Measurements from ENCODE around the gene HOXB8. TPM values are rescaled to one million over a fixed set of nuclear protein-coding genes. Genes with fewer than 3 reads are reported as not detected.
A peak's percentile ranks its signal among the peaks of the same experiment; 100 is the strongest.

The HOXB8 gene
- polyA plus RNA-seq, 1 donor from 2014 or later: not detected

DNA sequence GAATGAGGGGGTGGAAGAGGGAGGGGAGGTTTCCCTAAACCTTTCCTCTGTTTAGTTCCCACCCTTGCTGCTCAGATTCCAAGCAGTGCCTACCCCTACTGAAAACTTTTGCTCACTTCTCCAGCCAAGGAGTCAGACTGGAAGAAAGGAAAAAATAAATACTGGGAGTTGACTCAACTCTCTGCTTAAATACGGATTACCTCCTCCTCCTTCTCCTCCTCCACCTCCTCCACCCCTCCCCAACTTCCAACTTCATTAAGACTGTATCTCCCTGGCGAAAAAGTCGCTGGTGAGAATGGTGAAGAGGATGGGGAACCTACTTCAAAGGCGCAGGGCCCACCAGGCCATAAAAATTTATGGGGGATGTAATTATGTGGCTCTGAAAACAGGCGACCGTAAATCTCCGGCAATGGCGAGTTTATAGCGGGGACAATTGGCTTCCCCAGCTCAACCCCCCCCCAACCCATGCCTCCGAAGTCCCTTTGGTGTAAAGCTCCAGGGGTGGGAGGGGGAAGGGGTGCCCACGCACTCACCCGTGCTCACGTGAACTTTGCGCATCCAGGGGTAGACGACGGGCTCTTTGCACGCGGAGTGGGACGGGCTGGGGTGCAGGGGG is 37.7 kb downstream of the HOXB8 start:
- Histone ChIP-seq H3K4me2 (ENCODE audit: low read length) (no peak overlapping the region), H3K27ac (ENCODE audit: low read length) (no peak overlapping the region)

DNA sequence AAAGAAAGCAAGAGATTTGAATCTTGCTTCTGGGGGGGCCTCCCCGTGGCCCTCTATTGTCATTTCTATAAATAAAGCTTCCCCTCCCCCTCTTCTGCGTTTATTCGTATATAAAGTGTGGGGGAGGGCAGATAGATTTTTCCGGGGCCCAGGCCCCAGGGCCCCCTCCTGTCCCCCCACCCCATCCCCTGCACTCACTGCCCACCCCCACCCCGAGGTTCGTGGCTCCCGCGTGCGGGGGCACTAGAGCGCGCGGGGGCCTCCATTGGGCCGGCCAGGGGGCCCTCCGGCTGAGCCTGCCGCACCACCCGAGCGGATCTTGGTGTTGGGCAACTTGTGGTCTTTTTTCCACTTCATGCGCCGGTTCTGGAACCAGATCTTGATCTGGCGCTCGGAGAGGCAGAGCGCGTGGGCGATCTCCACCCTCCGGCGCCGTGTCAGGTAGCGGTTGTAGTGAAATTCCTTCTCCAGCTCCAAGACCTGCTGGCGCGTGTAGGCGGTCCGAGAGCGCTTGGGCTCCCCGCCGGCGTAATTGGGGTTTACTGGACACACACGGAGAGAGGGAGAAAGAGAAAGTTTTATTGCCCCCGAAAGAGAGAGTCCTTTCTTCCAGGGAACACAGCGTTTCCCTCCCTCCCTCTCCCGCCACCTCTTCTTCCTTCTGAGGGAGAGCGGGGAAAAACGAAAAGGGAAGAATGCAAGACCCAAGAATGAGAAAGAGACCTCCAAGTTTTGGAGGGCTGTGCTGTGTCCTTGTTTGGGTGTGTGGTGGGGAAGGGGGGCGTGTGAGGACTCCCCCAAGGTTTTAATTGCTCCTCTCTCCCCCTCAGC is 38.4 kb downstream of the HOXB8 start:
- no peaks in the 10 kb centered on the region for H3F3A ChIP-seq (ENCODE audit: insufficient read depth, low read length, poor library complexity, severe bottlenecking)
- H3K4me3 ChIP-seq (ENCODE audit: low read length): no peak overlapping the region
- no peaks in the 10 kb centered on the region for H3K9me2 ChIP-seq (ENCODE audit: insufficient read depth, low read length)
- no peak overlapping the region for H3K27ac ChIP-seq (ENCODE audit: low read length)
- no peaks in the 10 kb centered on the region for H3K36me3 ChIP-seq (ENCODE audit: insufficient read depth, low read length)
- H3K27me3 ChIP-seq (ENCODE audit: insufficient read depth, low read depth, low read length): peaks cover 98% of the 10 kb centered on the region
- H3K9me3 ChIP-seq (ENCODE audit: low read length): no peaks in the 10 kb centered on the region
- no peak overlapping the region for H2AFZ ChIP-seq (ENCODE audit: low read depth, low read length)
- no peak for TF ChIP-seq MXI1 (conservative IDR thresholded peaks at IDR 0.05; ENCODE audit: poor library complexity, severe bottlenecking)
- TF ChIP-seq POLR2AphosphoS5 (IDR thresholded peaks at IDR 0.05): peak; percentile 14
- no peak for TF ChIP-seq EP300 (conservative IDR thresholded peaks at IDR 0.05; ENCODE audit: poor library complexity, severe bottlenecking)
- peak; percentile 48 for TF ChIP-seq EZH2 (IDR thresholded peaks at IDR 0.05; ENCODE audit: borderline replicate concordance, insufficient read depth, low read length, poor library complexity, severe bottlenecking)
- no peak overlapping the region for H3K4me2 ChIP-seq (ENCODE audit: low read length)
- no peaks in the 10 kb centered on the region for H3K79me2 ChIP-seq (replicated peaks; ENCODE audit: insufficient read depth, low read length)
- no peaks in the 10 kb centered on the region for H4K20me1 ChIP-seq (ENCODE audit: insufficient read depth)
- no peak overlapping the region for H3K9ac ChIP-seq (ENCODE audit: low read length)

More for the DNA sequence above, 37.7 kb downstream of the HOXB8 start:
- H3K9me2 ChIP-seq (ENCODE audit: insufficient read depth, low read length): no peaks in the 10 kb centered on the region
- TF ChIP-seq, protein P1, sequence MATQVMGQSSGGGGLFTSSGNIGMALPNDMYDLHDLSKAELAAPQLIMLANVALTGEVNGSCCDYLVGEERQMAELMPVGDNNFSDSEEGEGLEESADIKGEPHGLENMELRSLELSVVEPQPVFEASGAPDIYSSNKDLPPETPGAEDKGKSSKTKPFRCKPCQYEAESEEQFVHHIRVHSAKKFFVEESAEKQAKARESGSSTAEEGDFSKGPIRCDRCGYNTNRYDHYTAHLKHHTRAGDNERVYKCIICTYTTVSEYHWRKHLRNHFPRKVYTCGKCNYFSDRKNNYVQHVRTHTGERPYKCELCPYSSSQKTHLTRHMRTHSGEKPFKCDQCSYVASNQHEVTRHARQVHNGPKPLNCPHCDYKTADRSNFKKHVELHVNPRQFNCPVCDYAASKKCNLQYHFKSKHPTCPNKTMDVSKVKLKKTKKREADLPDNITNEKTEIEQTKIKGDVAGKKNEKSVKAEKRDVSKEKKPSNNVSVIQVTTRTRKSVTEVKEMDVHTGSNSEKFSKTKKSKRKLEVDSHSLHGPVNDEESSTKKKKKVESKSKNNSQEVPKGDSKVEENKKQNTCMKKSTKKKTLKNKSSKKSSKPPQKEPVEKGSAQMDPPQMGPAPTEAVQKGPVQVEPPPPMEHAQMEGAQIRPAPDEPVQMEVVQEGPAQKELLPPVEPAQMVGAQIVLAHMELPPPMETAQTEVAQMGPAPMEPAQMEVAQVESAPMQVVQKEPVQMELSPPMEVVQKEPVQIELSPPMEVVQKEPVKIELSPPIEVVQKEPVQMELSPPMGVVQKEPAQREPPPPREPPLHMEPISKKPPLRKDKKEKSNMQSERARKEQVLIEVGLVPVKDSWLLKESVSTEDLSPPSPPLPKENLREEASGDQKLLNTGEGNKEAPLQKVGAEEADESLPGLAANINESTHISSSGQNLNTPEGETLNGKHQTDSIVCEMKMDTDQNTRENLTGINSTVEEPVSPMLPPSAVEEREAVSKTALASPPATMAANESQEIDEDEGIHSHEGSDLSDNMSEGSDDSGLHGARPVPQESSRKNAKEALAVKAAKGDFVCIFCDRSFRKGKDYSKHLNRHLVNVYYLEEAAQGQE (IDR thresholded peaks at IDR 0.05; ENCODE audit: borderline replicate concordance): no peak
- TF ChIP-seq POLR2AphosphoS5 (IDR thresholded peaks at IDR 0.05): no peak
- peaks cover 98% of the 10 kb centered on the region for H3K27me3 ChIP-seq (ENCODE audit: insufficient read depth, low read depth, low read length)
- no peak overlapping the region for H3K9ac ChIP-seq (ENCODE audit: low read length)
- H3K79me2 ChIP-seq (replicated peaks; ENCODE audit: insufficient read depth, low read length): no peaks in the 10 kb centered on the region
- no peaks in the 10 kb centered on the region for H3K9me3 ChIP-seq (ENCODE audit: low read length)
- H3K36me3 ChIP-seq (ENCODE audit: insufficient read depth, low read length): no peaks in the 10 kb centered on the region
- no peak overlapping the region for H2AFZ ChIP-seq (ENCODE audit: low read depth, low read length)
- H4K20me1 ChIP-seq (ENCODE audit: insufficient read depth): no peaks in the 10 kb centered on the region
- H3F3A ChIP-seq (ENCODE audit: insufficient read depth, low read length, poor library complexity, severe bottlenecking): no peaks in the 10 kb centered on the region
- H3K4me3 ChIP-seq (ENCODE audit: low read length): no peak overlapping the region

DNA sequence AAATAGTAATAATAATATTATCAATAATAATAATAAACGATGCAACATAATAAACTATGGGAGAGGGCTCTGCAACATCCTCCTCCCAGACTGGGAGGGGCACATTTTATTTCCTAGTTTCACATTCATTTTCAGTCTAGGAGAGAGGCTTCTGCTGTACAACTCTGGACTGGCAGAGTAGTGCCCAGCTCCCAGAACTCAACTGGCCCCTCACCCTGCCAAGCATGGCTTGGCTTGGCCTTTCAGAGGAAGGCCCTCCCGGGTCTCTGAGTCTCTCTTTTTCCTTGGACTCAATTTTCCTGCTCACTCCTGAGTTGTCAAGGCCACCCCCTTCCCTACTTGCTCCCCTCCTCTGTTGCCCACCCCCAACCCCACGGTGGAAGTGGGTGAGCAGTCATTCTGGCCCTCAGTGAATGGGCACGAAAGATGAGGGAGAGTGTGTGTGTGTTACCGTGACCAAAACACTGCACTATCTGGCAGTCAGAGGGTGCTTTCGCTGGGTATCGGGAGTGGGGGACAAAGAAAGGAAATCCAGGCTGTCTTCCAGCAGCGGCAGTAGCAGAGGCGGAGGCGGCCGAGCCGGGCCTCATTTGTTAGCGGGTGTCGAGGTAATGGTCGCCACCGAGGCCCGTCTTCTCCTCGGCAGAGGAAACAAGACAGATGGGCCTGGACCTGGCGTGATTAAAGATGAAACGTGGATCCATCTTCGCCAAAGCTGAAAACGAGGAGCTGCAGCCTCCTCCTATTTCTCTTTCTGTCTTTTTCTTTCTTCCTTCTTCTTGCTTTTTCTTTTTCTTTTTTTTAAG is 39.2 kb downstream of the HOXB8 start:
- H3K9me2 ChIP-seq (ENCODE audit: insufficient read depth, low read length): no peaks in the 10 kb centered on the region
- H2AFZ ChIP-seq (ENCODE audit: low read depth, low read length): no peak overlapping the region
- H3K27me3 ChIP-seq (ENCODE audit: insufficient read depth, low read depth, low read length): peaks cover 98% of the 10 kb centered on the region
- no peaks in the 10 kb centered on the region for H3K9me3 ChIP-seq (ENCODE audit: low read length)
- TF ChIP-seq TAF1 (IDR thresholded peaks at IDR 0.05; ENCODE audit: low read depth): no peak
- TF ChIP-seq, protein P2, sequence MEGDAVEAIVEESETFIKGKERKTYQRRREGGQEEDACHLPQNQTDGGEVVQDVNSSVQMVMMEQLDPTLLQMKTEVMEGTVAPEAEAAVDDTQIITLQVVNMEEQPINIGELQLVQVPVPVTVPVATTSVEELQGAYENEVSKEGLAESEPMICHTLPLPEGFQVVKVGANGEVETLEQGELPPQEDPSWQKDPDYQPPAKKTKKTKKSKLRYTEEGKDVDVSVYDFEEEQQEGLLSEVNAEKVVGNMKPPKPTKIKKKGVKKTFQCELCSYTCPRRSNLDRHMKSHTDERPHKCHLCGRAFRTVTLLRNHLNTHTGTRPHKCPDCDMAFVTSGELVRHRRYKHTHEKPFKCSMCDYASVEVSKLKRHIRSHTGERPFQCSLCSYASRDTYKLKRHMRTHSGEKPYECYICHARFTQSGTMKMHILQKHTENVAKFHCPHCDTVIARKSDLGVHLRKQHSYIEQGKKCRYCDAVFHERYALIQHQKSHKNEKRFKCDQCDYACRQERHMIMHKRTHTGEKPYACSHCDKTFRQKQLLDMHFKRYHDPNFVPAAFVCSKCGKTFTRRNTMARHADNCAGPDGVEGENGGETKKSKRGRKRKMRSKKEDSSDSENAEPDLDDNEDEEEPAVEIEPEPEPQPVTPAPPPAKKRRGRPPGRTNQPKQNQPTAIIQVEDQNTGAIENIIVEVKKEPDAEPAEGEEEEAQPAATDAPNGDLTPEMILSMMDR (IDR thresholded peaks at IDR 0.05; ENCODE audit: poor library complexity, severe bottlenecking): no peak
- no peak for TF ChIP-seq MXI1 (conservative IDR thresholded peaks at IDR 0.05; ENCODE audit: poor library complexity, severe bottlenecking)
- TF ChIP-seq, protein P1 (IDR thresholded peaks at IDR 0.05; ENCODE audit: borderline replicate concordance): no peak
- TF ChIP-seq RAD21 (conservative IDR thresholded peaks at IDR 0.05): no peak
- no peak for TF ChIP-seq SMC3 (conservative IDR thresholded peaks at IDR 0.05; ENCODE audit: poor library complexity)
- TF ChIP-seq POLR2AphosphoS5 (IDR thresholded peaks at IDR 0.05): no peak
- no peak for TF ChIP-seq EZH2 (IDR thresholded peaks at IDR 0.05; ENCODE audit: borderline replicate concordance, insufficient read depth, low read length, poor library complexity, severe bottlenecking)
- H3K79me2 ChIP-seq (replicated peaks; ENCODE audit: insufficient read depth, low read length): no peaks in the 10 kb centered on the region
- no peak overlapping the region for H3K27ac ChIP-seq (ENCODE audit: low read length)
- no peaks in the 10 kb centered on the region for H4K20me1 ChIP-seq (ENCODE audit: insufficient read depth)
- H3K36me3 ChIP-seq (ENCODE audit: insufficient read depth, low read length): no peaks in the 10 kb centered on the region
- H3F3A ChIP-seq (ENCODE audit: insufficient read depth, low read length, poor library complexity, severe bottlenecking): no peaks in the 10 kb centered on the region
- H3K9ac ChIP-seq (ENCODE audit: low read length): no peak overlapping the region
- no peak overlapping the region for H3K4me2 ChIP-seq (ENCODE audit: low read length)
- no peak overlapping the region for H3K4me3 ChIP-seq (ENCODE audit: low read length)

Measured in neural cell (in vitro differentiated cells).